Activated CD8-positive, alpha-beta memory T cell treated with anti-CD3 and anti-CD28 coated beads, Interleukin-2, amount 50 U/mL, for 4 hours (primary cell): ENCODE data around the gene GRID2IP.

Source experiments
- DNase-seq: peaks from one replicate; pipeline ENCODE4 v3.0.0-alpha.2; 2020

The GRID2IP gene

GRCh38 chr7:6559896-6560295 is 8.6 kb upstream of the GRID2IP start:
- no peak for DNase-seq

DNA sequence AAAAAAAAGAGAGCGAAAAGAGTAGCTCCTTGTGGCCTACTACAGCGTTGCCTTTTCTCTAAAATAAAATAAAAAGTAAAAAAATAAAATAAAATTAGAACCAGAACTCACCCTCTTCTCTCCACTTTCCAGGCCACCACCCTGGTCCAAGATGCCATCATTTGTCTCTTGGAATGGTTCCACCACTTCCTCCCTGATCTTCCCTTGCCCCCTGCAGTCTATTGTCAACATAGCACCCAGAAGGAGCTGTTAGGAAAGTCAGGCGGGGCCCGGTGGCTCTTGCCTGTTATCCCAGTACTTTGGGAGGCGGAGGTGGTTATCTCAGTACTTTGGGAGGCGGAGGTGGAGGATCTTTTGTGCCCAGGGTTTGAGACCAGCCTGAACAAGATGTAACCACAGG is 7.6 kb upstream of the GRID2IP start:
- DNase-seq, result no peak

DNA sequence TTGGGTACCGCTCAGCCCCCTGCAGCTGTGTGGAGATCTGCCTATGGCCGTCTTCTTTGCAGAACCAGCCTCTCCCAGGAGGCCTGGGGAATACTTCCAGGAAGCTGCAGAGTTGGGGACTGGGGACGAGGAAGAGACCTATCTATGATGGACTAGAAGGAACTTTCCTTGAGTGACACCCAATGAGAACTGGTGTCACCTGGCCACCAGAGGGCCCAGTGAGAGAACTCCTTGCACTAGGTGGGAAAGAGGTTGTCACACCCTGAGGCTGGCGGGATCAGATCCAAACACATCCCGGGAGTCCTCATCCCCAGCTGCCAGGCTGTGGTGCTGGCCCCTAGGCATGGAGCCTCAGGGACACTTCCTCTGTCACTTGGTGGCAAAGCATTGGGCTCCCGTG is 4.9 kb upstream of the GRID2IP start:
- no peak for DNase-seq

DNA sequence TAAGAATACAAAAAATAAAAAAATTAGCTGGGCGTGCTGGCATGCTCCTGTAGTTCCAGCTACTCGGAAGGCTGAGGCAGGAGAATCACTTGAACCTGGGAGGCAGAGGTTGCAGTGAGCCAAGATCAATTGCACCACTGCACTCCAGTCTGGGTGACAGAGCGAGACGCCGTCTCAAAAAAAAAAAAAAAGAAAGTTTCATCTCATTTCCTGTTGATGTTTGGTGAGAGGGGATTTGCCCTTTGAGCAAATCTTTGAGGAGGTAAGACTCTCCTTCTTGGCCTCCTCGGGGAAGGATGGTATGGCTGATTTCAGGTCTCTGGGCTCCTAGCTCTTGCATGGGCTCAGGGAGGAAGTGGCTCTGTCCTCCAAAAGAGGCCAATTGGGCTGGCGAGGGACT is 3.6 kb upstream of the GRID2IP start:
- no peak for DNase-seq

- no peak for DNase-seq
These were observed 2.3 kb upstream of the GRID2IP start for GRCh38 chr7:6553448-6554044.

- DNase-seq, result no peak
These were observed 3.9 kb downstream of the GRID2IP start for GRCh38 chr7:6547400-6547799.

- DNase-seq, result no peak
These were observed 4.6 kb downstream of the GRID2IP start for GRCh38 chr7:6546498-6547251.

DNA sequence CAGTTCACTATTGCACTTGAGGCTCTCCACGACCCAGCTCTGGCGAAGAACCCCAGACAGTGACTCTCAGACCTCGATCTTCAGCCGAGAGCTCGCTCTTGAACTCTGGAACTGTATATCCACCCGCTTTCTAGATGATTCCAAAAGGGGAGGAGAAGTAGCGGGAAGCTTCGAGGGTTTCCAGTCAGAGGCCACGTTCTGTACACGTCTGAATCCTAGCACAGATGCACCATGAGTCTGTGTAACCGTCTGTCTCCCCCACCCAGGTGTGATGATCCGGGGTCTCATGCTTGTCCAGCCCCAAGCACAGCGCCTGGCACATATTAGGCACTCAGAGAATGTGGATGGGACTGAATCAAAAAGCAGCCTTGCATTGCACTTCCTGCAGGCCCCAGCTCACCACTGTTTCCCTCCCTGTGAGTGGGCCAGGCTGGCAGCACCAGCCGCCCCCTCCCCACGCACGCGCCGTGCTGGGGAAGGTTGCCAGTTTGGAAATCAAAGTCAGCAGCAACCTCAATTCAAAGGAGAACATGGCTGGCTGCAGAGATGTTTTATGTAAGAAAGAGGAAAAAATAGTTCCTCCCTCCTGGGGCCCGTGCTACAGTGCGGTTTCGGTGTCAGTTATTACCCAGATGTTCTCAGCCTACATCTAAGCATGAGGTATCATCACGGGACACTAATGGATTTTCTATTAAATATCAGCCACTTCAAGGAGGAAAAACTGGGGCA is 5.7 kb downstream of the GRID2IP start:
- no peak for DNase-seq

DNA sequence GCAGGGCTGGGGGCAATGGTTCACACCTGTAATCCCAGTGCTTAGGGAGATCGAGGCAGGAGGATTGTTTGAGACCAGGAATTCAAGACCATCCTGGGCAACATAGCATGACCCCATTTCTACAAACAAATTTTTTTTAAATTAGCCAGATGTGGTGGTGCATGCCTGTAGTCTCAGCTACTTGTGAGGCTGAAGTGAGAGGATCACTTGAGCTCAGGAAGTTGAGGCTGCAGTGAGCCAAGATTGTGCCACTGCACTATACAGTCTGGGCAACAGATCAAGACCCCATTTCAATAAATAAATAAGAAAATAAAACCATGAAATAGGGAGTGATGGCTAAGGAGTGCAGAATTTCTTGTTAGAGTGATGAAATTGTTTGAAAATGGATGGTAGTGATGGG is 8.9 kb downstream of the GRID2IP start:
- DNase-seq, result no peak

DNA sequence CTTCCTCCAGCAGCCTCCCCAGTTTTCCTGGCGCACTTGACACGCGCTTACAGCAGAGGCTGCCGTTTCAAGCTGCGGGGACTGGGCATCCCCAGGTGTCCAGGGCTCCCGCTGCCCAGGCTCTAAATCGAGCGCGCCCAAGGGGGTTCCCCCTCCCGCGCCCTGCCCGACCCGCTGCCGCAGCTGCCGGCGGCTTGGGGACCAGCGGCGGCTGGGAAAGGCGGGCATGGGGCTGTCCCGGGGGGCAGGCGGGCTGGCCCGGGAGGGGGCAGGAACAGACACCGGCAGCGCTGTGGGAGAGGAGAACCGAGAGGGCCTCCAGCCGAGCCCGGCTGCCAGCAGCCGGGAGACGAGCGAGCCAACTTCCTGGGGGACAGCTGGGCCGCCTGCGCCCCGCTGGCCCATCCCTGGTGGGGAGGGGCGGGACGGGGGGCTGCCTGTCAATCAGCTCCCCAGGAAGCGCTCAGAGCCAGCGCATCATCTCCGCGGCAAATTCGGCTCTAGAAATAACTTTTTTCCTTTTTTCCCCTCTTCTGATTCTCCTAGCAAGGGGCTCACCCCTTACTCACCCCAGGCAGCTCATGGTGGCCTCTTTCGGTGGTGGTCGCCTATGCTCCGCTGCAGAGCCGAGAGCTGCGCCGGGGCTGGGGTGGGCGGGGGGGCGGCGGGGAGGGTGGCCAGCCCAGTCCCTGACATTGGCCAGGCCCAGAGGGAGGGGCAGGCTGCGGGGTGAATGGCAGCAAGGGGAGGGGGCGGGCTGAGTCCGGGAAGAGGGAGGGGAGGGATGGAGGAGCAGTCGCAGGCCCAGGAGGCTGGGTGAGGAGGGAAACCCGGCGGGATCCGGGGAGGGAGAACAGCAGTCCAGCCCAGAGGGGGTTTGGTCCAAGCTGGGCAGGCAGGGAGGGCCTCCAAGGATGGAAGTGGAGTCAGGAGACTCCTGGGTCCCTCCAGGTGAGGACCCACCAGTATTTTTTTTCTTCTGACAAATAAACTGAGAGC is 14.7 kb downstream of the GRID2IP start:
- DNase-seq, result no peak

GRCh38 chr7:6533893-6534495 is 17.3 kb downstream of the GRID2IP start:
- no peak for DNase-seq

GRCh38 chr7:6532516-6532915 is 18.7 kb downstream of the GRID2IP start:
- DNase-seq, result no peak

DNA sequence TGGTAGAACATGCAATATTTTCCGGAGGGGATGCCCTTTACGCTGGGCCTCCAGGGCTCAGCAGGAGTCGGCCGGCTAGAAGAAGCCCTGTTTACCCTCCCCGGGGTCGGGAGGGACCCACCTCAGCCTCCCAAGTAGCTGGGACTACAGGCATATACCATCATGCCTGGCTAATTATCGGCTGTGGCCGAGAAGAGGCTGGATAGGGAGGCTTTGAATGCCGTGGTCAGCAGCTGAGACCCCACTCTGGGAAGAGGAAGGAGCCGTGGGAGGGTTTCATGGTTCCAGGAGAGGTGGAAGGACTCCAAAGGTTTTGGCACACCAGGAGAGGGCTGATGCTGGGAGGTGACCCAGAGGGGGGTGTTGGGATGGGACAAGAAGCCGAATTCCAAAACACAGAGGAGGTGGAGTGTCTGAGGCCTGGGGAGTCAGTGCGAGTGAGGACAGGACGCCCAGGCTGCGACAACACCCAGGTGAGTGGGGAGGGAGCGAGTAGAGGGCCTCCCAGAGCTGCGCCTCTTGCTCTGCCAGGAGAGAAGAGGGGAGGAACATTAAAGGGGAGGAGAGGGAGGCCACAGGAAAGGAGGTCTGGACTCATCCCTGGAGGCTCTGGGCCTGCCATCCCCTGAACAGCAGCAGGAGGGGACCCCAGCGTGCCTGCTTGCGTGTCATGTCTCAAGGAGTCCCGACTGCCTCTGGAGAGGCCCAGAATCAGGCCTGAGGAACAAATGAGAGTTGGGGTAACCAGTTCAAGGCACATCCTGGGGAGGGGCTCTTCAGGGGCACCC is 19.6 kb downstream of the GRID2IP start:
- no peak for DNase-seq

- peak; percentile 77 for DNase-seq
These were observed 20.4 kb downstream of the GRID2IP start for GRCh38 chr7:6530626-6531491.

- DNase-seq, result no peak
These were observed 21.6 kb downstream of the GRID2IP start for GRCh38 chr7:6529643-6530042.

DNA sequence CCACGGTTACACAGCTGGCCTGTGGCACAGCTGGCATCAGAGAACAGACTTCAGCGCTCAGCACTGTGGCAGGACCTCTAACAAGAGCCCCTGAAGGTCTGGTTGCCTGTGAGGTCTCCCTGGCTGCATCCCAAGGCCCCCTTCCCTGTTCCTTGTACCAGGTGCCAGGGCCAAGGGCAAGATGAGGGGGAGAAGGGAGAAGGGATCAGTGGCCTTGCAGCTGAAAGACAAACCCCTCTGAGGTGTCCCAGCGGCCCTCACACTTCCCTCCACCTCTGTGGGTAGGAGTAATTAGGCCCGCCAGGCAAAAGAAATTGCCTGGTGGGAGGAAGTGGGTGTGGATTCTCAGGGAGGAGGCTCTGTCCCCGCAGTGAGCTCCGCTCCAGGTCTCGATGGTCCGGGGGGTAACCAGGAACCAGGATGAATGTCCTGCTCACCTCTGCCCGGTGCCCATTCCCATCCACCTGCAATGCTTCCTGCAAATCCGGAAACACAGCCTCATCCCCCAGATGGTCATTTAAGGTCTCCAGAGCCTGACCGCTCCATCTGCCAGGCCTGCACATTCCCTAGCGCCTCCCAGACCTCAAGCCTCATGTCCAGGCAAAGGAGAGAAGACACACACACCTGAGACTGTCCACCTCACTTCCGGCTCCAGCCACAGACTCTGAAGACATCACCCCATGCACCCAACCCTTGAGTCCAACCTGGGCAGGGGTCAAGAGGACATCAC is 22.7 kb downstream of the GRID2IP start:
- DNase-seq, result no peak

- no peak for DNase-seq
These were observed 24.3 kb downstream of the GRID2IP start for GRCh38 chr7:6526997-6527378.

- no peak for DNase-seq
These were observed 30.9 kb downstream of the GRID2IP start for GRCh38 chr7:6520163-6520981.

DNA sequence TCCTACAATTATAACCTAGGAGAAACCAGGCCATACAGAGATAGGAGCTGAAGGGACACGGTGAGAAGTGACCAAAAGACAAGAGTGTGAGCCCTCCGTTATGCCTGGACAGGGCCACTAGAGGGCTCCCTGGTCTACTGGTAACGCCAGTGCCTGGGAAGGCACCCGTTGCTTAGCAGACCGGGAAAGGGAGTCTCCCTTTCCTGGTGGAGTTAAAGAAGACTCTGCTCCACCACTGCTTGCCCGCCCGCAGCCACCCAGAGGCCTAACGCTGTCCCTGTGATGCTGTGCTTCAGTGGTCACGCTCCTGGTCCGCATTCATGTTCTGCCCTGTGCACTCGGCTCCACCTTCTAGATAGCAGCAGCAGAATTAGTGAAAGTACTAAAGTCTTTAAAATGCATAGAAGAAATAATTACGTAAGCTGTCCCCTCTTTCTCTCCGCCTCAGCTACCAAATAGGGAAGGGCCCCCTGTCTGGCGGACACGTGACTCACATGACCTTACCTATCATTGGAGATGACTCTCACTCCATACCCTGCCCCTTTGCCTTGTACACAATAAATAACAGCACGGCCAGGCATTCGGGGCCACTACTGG is 34.8 kb downstream of the GRID2IP start:
- peak; percentile 66 for DNase-seq
